GM18519 (cell line): ENCODE data around the gene PKMYT1.

Experiments
- ATAC-seq: cut with Tn5 transposase; IDR thresholded peaks from one replicate; pipeline ENCODE4 v1.9.1; 2021; ENCODE audit warnings: mild to moderate bottlenecking, moderate library complexity; ENCODE audit not compliant: unreplicated experiment, low FRiP score

Gene PKMYT1

DNA sequence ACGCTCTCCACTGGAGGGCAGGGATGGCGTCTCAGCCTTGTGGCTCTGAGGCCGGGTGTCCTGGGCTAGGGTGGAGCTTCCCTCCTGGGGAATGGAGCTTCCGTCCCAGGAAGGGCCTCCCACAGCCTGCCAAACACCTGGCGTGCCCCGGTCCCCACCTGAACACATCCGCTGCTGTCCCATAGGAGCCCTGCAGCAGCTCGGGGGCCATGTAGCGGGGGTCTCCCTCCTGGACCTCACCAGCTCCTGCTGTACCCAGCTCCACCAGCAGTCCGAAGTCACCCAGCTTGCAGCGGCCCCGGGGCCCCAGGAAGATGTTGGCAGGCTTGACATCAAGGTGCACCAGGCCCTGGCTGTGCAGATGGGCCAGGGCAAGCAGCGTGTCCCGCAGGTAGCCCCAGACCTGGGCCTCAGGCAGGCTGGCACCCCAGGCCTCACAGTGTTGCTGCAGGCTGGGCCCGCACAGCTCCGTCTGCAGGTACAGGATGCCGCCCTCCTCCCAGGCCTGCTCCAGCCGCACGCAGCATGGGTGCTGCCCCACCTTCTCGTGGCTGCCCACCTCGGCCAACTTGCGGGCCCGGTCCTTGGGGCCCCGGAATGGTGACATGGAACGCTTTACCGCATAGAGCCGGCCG lies 5.0 kb downstream of the PKMYT1 start:
- ATAC-seq: no peak

DNA sequence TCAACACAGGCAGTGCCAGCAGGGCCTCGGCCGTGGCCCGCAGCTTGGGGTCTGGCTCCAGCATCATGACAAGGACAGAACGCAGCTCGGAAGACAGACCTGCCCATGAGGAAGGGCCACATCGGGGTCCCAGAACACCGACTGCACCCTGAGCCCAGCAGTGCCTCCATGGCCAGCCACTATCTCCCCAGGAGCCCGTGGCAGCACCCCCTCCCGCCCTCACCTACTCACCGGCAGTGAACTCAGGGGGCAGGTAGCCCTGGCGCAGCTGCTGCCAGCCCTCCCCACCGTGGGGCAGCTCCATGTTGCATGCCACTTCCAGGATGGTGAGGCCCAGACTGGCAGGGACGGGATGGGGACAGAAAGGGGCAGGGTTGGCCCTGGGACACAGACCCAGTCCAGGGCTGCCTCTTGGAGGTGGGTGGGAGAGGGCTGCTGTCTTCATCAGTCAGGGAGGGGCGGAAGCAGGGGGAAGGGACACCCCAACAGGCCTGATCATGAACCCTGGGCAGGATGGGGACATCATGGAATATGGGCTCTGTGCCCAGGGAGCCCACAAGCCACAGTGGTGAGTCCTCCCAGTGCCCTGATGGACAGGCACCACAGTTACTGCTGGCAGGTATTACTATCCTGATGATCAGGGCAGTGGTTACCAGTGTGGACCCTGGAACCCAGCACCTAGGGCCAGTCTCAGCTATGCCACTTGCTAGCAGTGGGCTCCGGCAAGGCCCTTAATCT lies 5.8 kb downstream of the PKMYT1 start:
- no peak for ATAC-seq

DNA sequence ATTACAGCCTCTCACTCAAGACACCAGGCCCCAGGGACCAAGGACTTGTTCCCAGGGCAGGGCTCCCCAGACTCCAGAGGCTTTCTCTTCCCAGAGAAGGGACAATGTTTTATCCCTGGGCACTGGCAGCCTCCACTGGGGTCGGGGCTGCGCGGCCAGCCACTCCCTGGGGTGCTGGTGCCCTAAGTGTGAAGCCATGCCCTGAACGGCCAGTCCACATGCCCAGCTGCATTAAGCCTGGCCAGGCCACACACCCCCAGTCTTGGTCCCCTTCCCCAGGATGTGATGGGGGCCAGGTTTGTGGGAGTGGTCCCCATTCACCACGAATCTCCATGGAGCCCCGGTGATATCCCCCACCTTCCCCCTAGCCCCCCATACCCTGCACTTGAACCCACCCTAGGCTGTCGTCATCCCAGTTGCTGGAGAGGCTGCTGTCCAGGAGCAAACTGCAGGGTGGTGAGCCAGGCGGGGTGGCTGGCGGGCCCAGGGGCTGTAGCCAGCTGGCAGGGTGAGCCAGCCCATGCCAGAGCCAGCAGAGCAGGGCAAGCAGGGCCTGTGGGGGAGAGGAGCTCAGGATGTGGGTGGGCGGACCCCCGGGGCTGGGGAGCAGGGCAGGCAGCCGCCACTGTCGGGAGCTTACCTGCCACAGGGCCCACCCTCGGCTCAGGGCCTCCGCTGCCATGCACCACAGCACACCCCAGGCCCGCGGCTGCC lies 6.5 kb downstream of the PKMYT1 start:
- ATAC-seq: no peak

DNA sequence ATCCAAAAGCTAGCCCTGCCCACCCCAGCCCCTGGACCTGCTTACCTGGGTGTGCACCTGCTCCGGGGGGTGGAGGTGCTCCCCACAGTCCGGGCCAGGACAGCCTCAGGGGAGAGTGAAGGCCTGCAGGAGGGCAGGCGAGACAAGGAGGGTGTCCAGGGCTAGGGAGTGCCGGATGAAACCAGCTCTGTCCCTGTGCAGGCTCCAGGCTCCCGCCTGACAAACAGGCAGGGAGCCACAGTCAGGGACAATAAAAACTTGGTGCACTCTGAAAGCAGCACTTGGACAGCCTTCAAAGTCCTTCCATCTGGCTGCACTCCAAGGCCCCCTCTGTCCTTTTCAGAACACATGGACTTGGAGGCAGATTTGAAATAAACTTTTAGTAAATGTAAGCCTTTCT lies 7.2 kb downstream of the PKMYT1 start:
- ATAC-seq: no peak

DNA sequence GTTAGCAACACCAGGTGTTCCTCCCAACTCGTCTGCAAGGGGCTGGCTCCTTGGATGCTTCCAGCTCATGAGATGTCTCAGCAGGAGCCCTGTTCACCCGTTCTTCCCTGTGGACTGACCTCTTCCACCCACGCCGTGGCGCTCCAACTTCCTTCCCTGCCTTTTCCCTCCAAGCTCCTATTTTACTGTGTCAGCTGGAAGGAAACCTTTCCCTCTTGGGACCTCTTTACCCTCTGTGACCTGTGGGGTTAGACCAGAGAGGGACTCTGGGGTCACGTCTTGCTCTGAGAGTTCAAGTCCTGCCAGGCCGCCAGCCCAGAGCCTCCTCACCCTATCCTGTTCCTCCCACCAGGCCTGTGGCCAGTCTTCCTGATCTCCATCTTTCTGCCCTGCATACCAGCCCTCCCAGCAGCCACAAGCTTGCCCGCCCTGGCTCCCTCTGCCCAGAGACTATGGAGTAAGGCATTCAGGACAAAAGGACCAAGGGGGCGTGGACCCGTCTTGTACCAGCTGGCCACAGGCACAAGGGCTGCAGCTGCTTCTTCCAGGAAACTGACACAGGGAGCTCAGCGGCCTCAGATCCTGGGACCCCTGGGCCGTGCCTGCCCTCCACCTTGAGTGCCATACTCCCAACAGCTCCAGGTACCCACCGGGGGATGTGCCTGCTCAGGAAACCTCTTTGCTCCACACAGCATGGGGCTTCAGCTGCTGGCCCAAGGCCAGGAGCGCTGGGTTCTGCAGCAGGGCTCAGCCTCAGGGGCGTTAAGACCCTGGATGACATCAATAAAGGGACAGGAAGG lies 8.1 kb downstream of the PKMYT1 start:
- no peak for ATAC-seq

DNA sequence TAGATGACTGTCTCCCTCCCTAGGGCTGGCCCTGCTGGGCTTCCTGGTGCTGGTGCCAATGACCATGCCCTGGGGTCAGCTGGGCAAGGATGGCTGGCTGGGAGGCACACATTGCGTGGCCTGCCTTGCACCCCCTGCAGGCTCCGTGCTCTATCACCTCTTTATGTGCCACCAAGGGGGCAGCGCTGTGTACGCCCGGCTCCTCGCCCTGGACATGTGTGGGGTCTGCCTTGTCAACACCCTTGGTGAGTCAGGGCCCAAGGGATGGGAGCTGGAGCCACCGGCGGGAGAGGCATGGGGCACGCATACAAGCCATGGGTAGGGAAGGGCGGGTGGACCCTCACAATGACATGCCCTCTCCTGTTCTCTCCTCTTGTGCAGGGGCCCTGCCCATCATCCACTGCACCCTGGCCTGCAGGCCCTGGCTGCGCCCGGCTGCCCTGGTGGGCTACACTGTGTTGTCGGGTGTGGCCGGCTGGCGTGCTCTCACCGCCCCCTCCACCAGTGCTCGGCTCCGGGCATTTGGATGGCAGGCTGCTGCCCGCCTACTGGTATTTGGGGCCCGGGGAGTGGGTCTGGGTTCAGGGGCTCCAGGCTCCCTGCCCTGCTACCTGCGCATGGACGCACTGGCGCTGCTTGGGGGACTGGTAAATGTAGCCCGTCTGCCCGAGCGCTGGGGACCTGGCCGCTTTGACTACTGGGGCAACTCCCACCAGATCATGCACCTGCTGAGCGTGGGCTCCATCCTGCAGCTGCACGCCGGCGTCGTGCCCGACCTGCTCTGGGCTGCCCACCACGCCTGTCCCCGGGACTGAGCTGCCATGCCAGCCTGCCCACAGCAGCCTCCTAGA lies 8.9 kb downstream of the PKMYT1 start:
- no peak for ATAC-seq

DNA sequence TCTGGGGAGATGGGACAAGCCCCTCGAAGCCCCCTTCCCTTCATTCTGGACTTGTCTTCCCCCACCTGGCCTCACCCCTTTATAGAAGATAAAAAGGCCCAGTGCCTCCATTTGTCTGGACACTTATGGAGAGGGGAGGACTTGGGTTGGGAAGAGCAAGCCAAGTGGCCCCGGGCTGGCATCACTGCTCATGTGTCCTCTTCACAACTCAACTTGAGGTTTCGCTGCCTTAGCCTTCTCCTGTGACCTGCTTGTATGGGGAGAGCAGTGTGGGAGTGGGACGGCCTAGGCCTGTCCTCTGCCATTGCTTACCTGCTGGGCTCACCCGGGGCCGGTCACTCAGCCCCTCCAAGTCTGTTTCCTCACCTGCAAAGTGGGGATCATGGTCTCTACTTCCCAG lies 9.7 kb downstream of the PKMYT1 start:
- no peak for ATAC-seq

DNA sequence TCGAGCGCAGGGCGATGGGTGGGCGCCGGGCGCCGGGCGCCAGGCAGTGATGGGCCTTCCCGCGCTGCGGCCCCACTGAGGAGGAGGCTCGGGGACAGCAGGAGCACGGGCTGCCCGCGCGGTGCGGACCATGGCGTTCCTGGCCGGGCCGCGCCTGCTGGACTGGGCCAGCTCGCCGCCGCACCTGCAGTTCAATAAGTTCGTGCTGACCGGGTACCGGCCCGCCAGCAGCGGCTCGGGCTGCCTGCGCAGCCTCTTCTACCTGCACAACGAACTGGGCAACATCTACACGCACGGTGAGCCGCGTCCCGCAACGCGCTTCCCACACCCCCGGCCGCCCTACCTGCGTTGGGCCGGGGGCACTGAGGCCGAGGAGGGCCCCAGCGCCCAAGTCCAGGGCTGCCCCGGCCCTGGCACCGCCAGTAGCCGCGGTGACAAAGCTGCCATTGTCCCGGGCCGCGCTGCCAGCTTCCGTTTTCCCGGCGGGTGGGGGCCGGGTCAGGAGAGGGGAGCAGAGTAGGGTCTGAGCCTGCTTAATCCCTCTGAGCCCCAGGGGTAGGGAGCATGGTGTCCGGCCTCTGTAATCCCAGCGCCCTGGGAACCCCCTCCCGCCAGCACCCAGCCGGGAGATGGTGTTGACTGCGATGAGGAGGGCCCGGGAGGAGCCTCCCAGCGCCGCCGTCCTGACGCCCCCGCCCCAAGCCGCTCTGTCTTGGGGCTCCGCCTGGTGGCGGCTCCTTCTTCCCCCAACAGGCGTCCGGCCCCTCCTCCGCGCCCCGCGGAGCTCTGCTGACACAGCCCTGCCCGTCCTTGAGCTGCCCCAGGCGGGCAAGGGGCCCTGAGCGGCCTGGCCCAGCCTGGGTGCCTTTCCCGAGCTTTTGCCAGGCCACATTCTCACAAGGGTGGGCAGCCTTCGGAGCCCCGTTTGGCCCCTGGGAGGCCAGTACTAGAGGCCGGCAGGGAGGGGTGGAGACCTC lies 10.4 kb downstream of the PKMYT1 start:
- no peak for ATAC-seq

DNA sequence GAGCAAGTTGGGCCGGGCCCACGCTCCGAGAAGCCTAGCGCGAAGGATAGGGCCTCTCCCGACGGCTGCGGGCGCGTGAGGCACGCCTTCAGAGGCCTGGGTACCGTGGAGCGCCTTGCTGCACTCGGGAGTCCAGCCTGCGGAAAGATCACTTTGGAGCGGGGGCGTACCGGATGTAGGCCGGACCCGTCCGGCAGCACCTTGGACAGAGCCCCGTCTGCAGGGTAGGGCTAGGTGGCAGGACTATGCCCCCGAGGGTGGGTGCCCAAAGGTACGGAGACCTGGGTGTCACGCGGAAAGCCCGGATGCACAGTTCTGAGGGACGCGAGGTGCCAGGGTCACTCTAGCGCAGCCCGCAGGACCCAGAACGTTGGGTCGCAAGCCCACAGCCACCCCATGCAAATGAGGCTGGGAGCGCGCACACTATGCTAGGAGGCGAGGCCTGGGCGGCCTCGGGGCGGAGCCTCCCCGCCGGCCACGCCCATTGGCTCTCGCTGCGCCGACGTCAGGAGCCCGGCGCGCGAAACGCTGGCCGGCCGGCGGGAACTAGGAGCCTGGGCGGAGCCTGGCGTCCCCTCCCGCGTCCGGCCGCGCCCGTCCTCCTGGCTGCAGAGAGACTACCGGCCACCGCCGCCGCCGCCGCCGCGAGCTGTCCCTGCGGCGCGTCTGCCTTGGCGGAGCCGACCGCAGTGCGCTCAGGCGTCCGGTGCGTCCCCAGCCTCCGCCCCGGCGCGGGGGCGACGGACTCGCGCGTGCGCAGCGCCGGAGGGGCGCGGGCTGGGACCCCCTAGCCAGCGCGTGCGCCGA lies 11.3 kb downstream of the PKMYT1 start, which contains the start of gene PAQR4:
TSS of gene PAQR4 (plus strand) at position 611 of the 807 bp plus-strand sequence. CDS start 327 bp downstream, outside the sequence.
- ATAC-seq: peak; percentile 43

DNA sequence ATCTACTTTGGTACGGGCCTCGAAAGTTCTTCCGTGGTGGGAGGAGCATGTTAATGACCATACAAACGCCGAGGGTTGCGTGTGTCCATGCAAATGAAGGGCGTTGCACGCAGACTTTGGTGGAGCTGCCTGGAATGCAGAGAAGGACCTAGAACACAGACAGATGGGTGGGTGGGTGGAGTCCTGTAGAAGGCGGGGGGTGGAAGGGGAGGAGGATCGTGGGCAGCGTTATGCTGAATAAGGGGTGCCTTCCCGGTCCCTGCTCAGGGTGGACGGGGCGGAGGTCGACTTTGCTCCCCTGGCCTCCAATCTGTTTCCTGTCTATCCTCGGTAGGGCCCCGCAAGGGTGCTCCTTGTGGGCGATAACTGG lies 11.9 kb downstream of the PKMYT1 start:
- no peak for ATAC-seq

DNA sequence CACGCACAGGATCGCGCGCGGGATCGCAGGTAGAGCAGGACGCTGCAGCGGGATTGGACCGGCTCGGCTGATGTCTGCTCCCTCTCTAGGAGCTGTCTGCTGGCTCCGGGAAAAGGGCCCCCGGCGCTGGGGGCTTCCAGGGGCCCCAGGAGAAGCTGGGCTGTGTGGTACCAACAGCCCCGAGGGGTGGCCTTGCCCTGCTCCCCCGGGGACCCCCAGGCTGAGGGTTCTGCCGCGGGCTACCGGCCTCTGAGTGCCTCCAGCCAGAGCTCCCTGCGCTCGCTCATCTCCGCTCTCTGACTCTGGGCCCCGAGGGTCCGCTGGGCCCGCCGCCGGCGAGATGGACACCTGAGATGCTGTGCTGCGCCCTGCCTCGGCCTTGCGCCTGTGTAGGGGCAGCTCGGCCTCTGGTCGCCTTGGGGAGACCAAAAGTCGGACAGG lies 12.5 kb downstream of the PKMYT1 start:
- ATAC-seq: no peak

DNA sequence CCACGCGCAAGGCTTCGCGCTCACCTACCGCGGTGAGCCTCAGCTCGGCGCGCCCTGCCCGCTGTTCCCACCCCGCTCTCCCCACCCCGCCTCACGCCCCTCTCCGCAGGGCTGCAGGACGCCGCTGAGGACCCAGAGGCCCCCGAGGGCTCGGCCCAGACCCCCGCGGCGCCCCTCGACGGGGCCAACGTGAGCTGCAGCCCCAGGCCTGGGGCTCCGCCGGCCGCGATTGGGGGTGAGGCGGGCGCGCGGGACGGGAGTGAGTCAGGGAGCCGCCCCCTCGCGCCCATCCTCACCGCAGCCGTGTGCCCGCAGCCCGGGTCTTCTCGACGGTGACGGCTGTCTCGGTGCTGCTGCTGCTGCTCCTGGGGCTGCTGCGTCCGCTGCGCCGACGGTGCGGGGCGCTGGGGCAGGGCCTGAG lies 13.0 kb downstream of the PKMYT1 start:
- ATAC-seq: no peak

DNA sequence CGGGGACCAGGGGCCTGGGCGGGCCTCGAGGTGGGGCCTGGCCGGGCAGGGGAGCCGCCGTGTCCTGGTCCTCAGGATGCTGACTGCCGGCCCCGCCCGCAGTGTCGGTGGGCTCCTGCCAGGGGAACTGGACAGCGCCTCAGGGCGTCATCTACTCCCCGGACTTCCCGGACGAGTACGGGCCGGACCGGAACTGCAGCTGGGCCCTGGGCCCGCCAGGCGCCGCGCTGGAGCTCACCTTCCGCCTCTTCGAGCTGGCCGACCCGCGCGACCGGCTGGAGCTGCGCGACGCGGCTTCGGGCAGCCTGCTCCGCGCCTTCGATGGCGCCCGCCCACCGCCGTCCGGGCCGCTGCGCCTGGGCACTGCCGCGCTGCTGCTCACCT lies 13.4 kb downstream of the PKMYT1 start:
- no peak for ATAC-seq

DNA sequence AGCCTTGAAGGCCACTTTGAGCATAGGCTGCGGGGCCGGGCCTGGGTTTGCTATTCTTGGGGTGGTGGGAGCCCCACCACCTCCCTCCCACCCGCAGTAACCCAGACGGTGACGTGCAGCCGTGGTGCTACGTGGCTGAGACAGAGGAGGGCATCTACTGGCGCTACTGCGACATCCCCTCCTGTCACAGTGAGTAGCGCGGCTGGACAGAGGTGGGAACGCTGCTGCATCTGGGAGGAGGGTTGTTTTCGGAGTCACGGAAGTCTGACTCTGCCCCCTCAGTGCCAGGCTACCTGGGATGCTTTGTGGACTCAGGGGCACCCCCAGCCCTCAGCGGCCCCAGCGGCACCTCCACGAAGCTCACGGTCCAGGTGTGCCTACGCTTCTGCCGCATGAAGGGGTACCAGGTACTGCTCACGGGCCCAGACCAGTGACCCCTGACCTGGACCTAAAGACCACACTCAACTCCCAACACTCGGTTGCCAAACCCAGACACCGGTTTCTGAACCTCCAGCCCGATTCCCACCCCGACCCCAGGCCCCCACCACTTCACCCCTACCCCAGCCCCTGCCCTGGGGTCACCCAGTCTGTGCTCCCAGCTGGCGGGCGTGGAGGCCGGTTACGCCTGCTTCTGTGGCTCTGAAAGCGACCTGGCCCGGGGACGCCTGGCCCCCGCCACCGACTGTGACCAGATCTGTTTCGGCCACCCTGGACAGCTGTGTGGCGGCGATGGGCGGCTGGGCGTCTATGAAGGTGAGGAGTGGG lies 14.0 kb downstream of the PKMYT1 start:
- ATAC-seq: no peak

DNA sequence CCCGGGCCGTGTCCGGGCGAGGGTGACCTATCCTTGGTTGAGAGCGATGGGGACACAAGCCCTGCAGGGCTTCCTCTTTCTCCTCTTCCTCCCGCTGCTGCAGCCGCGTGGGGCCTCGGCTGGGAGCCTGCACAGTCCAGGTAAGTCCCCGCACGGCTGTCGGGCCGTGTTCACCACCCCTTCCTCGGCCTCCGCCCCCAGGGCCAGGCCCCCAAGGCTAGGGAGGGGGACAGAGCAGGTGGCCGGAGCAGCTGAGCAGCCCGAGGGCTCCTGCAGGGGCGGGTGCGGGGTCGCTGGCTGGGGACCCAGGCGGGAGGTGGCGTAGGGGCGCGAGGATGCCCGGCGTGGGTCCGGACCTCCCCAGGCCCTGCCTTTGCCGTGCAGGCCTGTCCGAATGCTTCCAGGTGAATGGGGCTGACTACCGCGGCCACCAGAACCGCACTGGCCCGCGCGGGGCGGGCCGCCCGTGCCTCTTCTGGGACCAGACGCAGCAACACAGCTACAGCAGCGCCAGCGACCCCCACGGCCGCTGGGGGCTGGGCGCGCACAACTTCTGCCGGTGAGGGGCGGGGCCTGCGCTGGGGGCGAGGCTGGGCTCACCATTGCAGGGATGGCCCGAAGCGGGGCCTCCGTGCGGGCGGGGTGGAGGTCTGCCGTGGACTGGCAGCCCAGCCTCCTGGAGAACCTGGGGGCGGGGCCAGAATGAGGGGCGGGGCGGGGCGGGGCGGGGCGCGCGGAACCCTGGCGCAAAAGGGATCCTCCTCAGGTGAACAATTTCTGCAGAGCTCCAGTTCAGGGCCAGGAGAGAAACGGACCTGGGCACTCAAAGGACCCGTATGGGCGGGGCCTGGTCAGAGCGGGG lies 15.5 kb downstream of the PKMYT1 start:
- no peak for ATAC-seq

DNA sequence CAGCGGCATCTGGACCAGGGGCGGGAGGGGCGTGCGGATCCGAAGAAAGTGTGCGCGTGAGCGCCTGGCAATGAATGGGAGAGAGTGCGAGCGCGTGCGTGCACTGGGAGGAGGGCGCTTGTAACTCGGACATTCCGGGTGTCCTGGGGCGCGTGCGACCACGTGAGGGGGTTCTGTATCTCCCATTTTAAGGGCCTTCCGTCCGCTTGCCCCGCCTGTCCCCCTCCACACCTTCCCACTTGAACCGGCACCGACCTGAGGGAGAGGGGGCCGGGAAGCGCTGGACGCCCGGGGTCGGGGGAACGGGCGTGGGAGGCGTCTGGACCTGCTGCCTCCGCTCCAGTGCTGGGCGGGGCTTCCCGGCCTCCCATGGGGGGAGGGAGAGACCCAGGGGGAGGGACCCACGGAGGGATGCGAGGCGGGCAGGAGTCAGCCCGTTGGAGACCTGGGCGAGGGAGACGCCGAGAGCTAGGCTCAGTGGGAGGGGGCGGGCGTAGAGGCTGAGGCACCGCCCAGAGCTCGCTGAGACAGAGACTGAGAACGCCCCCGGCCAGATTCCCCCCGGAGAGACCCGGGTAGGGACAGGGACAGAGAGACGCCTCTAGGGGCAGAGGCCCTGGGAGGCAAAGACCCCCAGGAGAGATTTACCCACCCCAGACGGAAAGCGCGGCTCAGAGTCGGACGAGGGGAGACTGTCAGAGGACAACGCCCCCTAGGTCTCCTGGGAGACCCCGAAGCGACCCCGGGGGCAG lies 16.3 kb downstream of the PKMYT1 start, which contains the start of gene KREMEN2:
TSS of gene KREMEN2 (plus strand) at position 553 of the 752 bp plus-strand sequence. CDS start 246 bp downstream, outside the sequence.
- ATAC-seq: no peak
